Measurements from ENCODE around the gene ASXL1.

The ASXL1 gene

GRCh38 chr20:32440758-32441078, 82.6 kb downstream of the ASXL1 start:
- no peak for DNase-seq (ENCODE audit: low spot score)

- no peak for DNase-seq (ENCODE audit: low spot score)
Measured at GRCh38 chr20:32441638-32442037, 83.5 kb downstream of the ASXL1 start.

- no peak for DNase-seq (ENCODE audit: low spot score)
Measured at GRCh38 chr20:32442630-32443373, 84.7 kb downstream of the ASXL1 start.

- no peak for DNase-seq (ENCODE audit: low spot score)
Measured at GRCh38 chr20:32443386-32443974, 85.3 kb downstream of the ASXL1 start.

DNA sequence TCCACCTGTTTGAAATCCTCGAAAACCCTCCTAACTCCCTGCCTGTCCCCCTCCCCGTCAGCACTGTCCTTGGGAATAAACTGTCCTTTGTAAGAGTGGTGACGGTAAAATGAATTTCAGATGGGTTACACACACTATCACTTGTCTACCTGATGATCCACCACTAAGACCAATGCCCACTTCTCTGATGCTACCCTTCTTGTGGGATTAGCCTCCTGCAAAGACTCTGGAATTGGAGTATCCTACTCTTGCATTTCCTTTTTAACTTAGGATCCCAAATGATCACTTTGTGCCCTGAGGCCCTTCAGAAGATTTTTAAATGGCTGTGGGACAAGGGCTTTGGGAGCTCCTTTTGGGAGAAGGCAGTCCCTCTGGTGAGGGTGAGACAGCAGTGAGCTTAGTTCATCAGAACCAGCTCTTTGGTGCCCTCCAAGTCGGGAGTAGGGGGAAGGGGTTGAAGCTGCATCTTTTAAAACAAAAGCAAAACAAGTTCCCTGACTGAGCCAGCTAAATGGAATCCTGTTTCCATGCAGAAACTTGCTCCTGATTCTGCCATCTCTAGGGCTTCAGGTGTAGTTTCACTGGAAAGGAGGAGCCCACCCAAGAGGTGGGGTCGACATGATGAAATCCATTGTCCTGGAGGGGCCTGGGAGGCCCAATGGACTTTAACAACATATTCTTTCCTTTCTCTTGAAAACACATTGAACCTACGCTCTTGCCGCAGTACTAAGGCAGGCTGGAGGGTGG, 86.5 kb downstream of the ASXL1 start:
- DNase-seq (ENCODE audit: low spot score), result no peak

DNA sequence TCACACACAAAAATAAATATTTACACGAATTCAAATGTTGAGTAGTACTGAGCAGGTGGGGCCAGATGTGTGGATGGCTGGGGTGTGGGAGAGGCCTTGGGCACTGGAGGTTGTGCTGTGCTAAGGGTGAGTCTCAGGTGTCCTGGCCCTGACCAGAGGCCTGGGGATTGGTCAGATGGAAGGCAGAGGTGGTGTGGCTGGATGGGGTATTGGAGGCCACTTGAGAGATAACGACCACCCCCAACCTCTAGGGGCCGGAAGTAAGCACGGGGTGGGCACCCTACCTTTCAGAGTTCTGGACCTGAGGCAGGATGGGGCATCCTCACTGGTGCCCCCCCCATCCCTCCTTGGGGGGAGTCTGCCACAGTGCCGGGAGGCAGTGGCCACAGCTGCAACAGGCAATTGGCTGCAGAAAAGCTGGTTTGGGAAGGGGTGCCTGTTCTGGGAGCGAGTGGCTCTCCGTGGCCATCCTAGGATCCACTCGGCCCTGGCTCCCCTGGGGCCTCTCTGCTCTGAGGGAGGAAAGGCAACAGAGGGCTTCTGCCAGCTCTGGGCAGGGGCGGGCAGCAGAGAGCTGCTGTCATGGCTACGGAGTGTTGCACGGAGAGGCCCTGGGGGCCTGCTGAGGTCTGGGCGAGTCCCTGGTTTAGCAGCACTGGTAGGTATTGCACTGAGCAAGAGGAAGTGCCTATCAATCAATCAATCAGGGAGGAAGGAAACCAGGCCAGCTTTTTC, 87.6 kb downstream of the ASXL1 start:
- DNase-seq (ENCODE audit: low spot score), result no peak

DNA sequence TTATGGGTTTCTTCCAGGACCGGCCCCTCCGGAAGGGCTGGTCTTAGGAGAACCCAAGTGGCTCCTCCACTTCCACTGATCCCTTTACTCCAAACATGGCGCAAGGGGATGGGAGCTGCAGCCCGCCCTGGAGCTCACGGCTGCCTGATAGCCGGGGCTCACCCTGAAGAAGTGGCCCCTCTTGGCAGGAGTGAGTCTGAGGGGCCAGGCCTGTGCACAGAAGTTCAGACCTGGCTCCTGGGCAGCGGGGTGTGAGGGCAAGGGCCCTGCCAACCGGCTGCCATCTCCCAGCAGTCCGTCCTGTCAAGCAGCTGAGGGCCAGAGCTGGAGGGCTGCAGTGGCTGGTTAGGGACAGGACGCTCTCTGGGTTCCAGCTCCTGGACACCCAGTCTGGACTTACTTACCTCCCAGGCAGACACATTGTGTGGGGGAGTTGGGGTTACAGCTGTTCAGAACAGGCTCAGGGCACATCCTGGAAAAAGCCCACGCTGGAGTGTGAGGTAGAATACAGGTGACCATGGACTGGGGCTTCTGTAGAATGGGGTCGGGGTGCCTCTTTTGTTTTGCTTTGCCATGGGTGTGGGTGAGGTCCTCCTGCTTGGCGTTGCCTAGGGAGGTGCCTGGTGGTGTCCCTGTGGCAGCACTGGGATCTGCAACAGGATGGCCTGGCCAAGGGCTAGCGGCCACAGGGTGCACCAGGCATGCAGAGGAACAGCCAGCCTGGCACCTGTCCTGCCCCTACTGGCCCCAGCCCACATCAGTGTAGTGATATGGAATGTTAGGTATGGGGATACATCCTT, 88.4 kb downstream of the ASXL1 start:
- no peak for DNase-seq (ENCODE audit: low spot score)

DNA sequence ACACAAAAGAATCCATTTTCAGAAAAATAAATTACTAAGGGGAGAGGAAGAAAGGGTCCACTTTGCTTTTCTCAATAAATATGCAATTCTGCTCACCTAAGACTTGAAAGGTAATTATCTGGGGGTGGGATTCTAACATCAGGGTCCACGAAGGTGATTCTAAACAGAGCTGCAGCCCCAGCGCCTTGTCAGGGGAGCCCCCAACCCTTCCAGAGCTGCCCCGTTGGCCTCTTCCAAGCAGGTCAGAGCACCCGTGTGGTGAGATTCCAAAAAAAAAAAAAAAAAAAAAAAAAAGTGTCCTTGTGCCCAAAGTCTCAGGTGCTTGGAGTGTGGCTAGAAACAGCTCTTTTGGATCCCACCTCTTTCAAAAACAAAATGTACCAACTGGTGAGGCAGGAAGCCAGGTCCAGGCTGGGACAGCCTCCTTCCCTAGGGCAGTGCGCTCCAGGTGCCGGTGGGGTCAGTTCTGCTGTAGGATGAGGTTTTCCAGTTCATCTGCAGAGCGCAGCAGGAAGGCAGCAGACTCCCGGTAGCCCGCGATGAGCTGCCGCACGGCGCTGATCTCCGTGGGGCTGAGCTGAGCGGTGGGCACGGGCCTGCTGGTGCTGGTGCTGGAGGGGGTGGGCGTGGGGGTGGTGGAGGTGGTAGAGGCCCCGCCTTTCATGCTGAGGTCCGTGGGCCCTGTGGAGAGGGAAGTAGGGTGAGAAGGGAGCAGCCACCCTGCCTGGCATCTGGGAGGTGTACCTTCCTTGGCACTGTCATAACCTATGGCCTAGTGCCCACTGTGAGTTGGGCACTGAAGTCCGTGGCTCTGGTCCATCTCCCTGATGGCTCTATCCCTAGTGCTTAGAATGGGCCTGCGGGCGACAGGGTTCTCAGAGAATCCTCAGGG, 89.3 kb downstream of the ASXL1 start:
- no peak for DNase-seq (ENCODE audit: low spot score)

DNA sequence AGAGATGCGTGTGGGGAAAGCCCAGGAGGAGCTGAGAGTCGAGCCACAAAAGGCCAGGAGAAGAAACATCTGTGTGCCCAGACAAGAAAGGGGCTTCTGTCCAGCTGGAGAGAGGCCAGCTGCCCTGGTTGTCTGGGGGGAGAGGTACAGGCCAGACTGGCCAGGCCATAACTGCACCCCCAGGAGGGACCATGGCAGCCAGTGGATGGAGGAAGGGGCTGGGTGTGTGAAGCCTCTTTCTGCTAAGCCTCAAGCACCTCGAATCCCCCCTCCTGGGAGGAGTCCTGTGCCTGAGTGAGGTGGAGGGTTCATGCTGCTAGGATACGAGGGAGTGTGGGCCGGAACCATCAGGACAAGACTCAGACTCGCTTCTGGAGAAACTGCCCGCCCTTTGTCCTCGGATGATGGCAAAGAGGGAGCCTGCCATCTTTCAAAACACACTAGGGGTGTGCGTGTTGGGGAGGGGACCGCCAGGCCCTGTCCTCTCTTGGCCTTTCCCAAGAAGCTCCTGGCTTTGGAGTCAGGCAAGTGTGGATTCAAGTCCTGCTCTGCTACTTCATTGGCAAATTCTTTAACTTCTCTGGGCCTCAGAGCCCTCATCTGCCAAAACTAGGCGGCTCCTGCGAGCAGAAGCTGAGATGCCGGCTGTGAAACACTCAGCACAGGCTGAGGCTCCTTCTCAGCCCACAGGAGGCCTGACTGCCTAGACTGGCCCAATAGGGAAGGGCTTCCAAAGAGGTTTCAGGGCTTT, 90.3 kb downstream of the ASXL1 start:
- no peak for DNase-seq (ENCODE audit: low spot score)

GRCh38 chr20:32449057-32449889, 91.1 kb downstream of the ASXL1 start:
- DNase-seq (ENCODE audit: low spot score), result no peak

DNA sequence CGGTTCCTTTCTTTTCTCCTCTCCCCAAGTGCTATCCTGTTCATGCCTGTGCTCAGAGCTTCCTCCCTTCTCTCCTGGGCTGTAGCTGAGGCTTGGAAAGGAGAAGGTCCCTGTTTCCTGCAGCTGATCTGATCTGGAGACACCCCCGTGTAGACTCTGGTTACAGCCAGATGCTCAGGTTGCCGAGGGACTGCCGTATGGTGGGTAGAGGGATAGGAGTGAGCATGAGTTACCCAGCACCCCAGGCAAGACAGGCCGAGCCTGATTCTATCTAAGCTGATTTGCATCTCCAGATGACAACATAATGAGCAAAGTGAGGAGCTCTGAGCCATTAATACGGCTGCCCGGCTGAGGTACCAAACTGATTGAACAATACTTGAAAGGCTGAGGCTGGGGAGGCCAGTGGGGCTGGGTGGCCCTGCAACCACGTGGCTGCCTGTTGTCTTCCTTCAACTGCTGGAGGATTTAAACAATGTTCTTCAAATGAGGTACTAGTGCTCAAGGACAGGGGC, 91.8 kb downstream of the ASXL1 start:
- no peak for DNase-seq (ENCODE audit: low spot score)

GRCh38 chr20:32450484-32451061, 92.4 kb downstream of the ASXL1 start:
- DNase-seq (ENCODE audit: low spot score), result no peak

DNA sequence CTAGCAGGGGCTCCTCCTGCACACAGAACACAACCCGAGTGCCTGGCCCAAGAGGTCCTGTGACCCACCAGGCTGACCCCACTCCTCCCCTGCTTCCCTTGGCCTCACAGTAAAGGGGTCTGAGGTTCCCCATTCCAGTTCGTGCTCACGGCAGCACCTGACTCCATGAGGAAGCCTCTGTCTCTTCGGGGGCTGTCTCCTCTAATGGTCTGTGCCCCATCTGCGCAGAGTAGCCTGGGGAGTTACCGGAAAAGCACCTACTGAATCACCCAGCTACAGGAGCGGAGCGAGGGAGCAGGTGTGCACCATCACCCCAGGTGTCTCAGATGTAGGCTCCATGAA, 93.2 kb downstream of the ASXL1 start:
- no peak for DNase-seq (ENCODE audit: low spot score)

DNA sequence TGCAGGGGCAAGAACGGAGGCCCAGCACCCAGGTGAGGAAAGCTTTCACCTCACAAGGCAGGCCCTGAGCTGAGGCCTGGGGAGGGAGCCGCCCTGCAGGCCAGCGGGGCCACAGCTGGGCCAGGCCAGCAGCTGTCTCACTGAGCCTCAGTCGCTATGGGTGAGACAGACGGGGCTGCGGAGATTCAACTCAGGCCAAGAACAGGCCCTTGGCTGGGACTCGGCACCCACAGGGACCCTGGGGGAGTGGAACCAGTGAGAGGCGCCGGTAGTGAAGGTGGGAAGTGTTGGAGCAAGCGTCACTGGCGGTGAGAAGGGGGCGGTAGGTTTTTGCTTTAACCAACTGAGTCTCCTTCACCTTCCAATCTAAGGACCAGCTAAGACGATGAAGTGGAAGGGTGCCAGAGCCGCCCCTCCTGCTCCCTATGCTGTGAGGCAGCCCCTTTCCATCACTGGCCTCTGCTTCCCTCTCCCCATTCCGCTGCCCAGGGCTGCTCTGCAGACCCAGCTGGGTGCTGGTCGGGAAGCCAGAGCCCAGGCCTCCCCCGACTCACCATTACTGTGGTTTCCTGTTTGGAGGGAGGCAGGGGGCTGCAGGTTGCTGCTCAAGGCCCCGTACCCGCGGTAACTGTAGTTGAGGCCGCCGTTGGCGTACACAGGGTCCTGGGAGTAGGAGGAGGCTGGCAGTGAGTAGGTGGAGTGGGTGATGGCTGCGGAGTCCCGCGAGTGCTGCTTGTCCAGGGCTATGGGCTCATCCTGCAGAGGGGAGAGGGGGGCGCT, 93.7 kb downstream of the ASXL1 start:
- no peak for DNase-seq (ENCODE audit: low spot score)

DNA sequence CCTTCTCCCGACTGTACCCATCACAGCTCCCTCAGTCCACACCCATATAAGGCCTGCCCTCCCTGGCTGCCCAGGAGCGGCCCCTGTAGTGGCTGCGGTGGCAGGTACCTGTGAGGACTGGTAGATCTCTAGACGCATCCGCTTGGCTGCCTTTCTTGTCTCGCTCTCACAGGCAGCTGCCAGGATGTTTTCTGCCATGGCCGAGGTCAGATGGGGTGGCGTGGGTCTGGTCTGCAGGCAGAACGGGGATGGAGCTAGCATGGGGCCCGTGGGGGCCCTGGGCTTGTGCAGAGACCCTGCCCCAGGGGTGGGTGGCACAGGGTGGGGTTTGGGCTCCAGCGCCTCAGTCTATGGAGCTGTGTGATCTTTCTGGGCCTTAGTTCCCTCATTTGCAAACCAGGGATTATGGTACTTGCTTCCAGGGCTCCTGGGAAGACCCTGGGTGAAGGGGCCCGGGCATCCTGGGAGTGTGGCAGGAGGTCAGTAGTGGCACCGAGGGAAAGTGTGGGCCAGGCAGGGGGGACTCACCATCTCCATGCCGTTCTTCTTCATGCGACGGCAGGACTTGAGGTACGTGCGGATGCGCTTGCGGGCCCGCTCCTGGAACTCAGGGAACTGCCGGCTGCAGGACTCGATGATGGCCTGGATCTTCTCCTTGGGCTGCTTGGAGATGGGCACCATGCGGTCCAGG, 94.8 kb downstream of the ASXL1 start:
- DNase-seq (ENCODE audit: low spot score), result no peak

DNA sequence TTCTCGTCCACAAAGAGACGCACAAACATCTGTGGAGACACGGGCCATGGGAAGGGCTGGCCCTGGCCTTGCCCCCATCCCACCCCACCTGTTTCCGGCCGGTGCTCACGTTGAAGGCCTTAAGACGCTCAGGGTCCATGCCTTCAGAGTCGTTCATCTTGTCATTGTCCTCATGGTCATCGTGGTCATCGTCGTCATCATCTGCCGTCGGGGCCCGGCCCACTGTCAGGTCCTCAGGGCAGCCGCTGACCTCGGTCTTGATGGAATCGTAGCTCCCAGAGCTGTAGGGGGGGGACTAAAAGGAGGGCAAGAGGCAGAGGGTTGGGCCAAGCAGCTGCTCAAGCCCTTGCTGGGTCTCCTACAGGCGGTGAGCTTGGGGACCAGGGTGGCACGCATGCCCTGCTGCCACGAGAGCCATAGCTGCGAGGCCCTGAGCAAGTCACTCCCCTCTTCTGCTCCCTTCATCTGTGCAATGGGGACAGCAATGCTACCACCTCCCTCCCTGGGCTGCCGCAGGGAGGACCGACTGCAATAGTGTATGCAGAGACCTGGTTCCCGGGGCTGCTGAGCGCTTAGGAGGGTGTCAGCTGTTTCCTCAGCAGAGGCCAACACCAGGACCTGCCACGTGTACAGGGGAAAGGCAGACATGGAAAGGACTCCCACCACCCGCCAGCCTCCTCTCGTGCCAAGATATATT, 95.5 kb downstream of the ASXL1 start:
- DNase-seq (ENCODE audit: low spot score), result no peak

Data from RKO (cell line).